ENCODE measurements around the gene SLC26A9. TPM values are rescaled to one million over a fixed set of nuclear protein-coding genes. Genes with fewer than 3 reads are reported as not detected.

SLC26A9 gene
- total RNA-seq, 1 experiment from 2014 or later = 0.15 TPM

- TF ChIP-seq E2F4 (CRISPR knock-in tag; IDR thresholded peaks at IDR 0.05; ENCODE audit: borderline replicate concordance, low read depth) (no peak), ATF1 (CRISPR knock-in tag; IDR thresholded peaks at IDR 0.05) (no peak), TCF7 (CRISPR knock-in tag; IDR thresholded peaks at IDR 0.05; ENCODE audit: low read depth) (no peak), SOX15 (CRISPR knock-in tag; IDR thresholded peaks at IDR 0.05) (no peak), JUN (CRISPR knock-in tag; IDR thresholded peaks at IDR 0.05) (no peak), USF1 (CRISPR knock-in tag; IDR thresholded peaks at IDR 0.05) (no peak), GABPB1 (CRISPR knock-in tag; IDR thresholded peaks at IDR 0.05) (no peak)
- TF ChIP-seq, protein P1, sequence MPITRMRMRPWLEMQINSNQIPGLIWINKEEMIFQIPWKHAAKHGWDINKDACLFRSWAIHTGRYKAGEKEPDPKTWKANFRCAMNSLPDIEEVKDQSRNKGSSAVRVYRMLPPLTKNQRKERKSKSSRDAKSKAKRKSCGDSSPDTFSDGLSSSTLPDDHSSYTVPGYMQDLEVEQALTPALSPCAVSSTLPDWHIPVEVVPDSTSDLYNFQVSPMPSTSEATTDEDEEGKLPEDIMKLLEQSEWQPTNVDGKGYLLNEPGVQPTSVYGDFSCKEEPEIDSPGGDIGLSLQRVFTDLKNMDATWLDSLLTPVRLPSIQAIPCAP (CRISPR knock-in tag; IDR thresholded peaks at IDR 0.05) = no peak
Observed at GRCh38 chr1:205970486-205970885, 27.2 kb upstream of the SLC26A9 start (continued).

DNA sequence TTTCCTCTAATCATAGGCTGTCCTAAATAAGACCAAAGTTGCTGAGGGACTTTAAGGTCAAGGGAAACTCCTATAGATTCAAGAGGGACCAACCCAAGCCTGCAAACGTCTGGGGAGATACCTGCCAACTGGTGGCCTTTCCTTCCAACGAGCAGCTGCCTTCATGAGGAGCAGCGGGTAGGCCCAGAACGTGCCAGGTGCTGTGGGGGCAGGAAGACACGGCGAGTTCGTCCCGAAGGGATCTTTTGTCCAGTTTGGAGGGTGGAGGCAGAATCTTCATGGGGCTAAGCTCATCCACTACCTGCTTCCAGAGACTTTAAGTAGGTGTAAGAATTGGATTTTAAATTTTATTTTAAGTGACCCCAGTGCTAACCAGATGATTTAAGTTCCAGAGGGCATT is 26.0 kb upstream of the SLC26A9 start:
- TF ChIP-seq MAX (CRISPR knock-in tag; IDR thresholded peaks at IDR 0.05) (no peak), PREB (CRISPR knock-in tag; IDR thresholded peaks at IDR 0.05; ENCODE audit: borderline replicate concordance) (no peak), ZBTB21 (CRISPR knock-in tag; IDR thresholded peaks at IDR 0.05; ENCODE audit: borderline replicate concordance) (no peak), ESRRA (CRISPR knock-in tag; IDR thresholded peaks at IDR 0.05; ENCODE audit: borderline replicate concordance) (no peak), ZNF138 (CRISPR knock-in tag; conservative IDR thresholded peaks at IDR 0.05) (no peak)
- TF ChIP-seq, protein P2, sequence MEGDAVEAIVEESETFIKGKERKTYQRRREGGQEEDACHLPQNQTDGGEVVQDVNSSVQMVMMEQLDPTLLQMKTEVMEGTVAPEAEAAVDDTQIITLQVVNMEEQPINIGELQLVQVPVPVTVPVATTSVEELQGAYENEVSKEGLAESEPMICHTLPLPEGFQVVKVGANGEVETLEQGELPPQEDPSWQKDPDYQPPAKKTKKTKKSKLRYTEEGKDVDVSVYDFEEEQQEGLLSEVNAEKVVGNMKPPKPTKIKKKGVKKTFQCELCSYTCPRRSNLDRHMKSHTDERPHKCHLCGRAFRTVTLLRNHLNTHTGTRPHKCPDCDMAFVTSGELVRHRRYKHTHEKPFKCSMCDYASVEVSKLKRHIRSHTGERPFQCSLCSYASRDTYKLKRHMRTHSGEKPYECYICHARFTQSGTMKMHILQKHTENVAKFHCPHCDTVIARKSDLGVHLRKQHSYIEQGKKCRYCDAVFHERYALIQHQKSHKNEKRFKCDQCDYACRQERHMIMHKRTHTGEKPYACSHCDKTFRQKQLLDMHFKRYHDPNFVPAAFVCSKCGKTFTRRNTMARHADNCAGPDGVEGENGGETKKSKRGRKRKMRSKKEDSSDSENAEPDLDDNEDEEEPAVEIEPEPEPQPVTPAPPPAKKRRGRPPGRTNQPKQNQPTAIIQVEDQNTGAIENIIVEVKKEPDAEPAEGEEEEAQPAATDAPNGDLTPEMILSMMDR (IDR thresholded peaks at IDR 0.05) = no peak
- ATAC-seq (no peak), DNase-seq (ENCODE audit: low spot score) (no peak)
- ChIA-PET CTCF (interaction anchor here (0.9 to 3.4 kb wide), 3 partner anchors 8 to 50 kb away, joined by 3 to 26 read pairs (median 4); no protein-coding TSS in a partner anchor), POLR2A (no interaction called here)
- peaks cover 3% of the 10 kb centered on the region; the same call in 1 of the 2 replicates for H3K27me3 Mint-ChIP-seq (ENCODE audit: low read depth)
- H3K27ac Mint-ChIP-seq = no peak overlapping the region
- H3K4me1 Mint-ChIP-seq = peaks cover 6% of the 10 kb centered on the region
- H3K9me3 Mint-ChIP-seq = peaks cover 13% of the 10 kb centered on the region
- H3K36me3 Mint-ChIP-seq = no peaks in the 10 kb centered on the region
- H3K4me3 Mint-ChIP-seq = no peak overlapping the region

DNA sequence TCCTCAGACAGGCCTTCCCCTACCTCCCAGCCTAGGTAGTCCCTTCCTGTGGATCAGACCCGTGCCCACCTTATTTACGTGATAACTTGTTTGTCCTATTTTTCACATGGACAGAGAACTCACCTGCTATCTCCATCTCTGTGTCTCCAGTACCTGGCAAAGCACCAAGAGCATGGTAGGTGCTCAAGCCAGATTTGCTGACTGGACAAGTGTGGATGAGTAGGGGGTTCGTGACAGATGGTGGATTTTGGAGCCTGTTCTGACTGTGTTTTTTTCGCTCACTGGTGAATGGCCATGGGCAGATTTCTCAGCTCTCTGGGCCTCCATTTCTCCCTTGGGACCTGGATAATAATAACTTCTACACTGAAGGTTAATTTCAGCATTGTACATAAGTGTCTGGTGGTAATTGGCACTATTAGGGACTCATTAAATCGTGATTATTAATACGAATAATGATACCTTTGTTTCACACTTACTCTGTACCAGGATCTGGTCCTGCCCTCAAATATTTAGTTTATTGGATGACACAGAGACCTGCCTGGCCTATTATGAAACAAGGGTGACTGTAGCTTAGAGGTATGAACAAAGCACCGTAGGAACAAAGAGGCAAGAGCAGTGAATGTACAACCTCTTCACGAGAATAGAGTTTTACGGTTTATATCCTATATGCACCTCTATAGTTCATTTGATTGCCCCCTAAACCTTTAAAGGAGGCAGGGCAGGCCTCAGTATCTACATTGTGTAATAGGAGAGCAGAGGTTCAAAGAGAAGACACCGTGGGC is 24.5 kb upstream of the SLC26A9 start:
- Mint-ChIP-seq H3K9me3 (no peaks in the 10 kb centered on the region), H3K36me3 (no peaks in the 10 kb centered on the region), H3K4me3 (no peak overlapping the region), H3K27me3 (ENCODE audit: low read depth) (no peaks in the 10 kb centered on the region; the same call in 1 of the 2 replicates), H3K4me1 (peaks cover 6% of the 10 kb centered on the region), H3K27ac (no peak overlapping the region)
- no peak for ATAC-seq
- CTCF ChIA-PET = interaction anchor here (0.6 to 3.4 kb wide), 3 partner anchors 10 to 266 kb away, joined by 4 to 26 read pairs (median 5); no protein-coding TSS in a partner anchor
- no peak for DNase-seq (ENCODE audit: low spot score)
- TF ChIP-seq ZNF671 (CRISPR knock-in tag; IDR thresholded peaks at IDR 0.05) (no peak), JAZF1 (CRISPR knock-in tag; IDR thresholded peaks at IDR 0.05) (no peak), TCF7 (CRISPR knock-in tag; IDR thresholded peaks at IDR 0.05; ENCODE audit: low read depth) (no peak), ERG (CRISPR knock-in tag; IDR thresholded peaks at IDR 0.05) (no peak), SOX15 (CRISPR knock-in tag; IDR thresholded peaks at IDR 0.05) (no peak), ZNF396 (CRISPR knock-in tag; IDR thresholded peaks at IDR 0.05; ENCODE audit: borderline replicate concordance) (no peak), SMAD3 (CRISPR knock-in tag; IDR thresholded peaks at IDR 0.05; ENCODE audit: borderline replicate concordance) (no peak), NFYB (CRISPR knock-in tag; conservative IDR thresholded peaks at IDR 0.05; ENCODE audit: low read depth) (no peak), OVOL2 (CRISPR knock-in tag; IDR thresholded peaks at IDR 0.05; ENCODE audit: borderline replicate concordance) (no peak)
- POLR2A ChIA-PET = no interaction called here
